HTR-8/SVneo (cell line): Measurements from ENCODE around the gene FCHO2.
A peak's percentile ranks its signal among the peaks of the same experiment; 100 is the strongest.

Source experiments
- DNase-seq: peaks from one replicate; pipeline ENCODE4 v3.0.0; 2011; ENCODE audit warnings: low spot score, mixed read lengths; ENCODE audit not compliant: insufficient read length
- FAIRE-seq: peaks from 2 replicates; lab custom pipeline; 2011; peaks lifted over from hg19 to GRCh38; lab: Jason Lieb, UNC

The FCHO2 gene

GRCh38 chr5:73130811-73131210, 175.0 kb downstream of the FCHO2 start:
- DNase-seq (no peak), FAIRE-seq (no peak)

- FAIRE-seq: no peak
- no peak for DNase-seq
Observed at GRCh38 chr5:73131711-73132425, 176.0 kb downstream of the FCHO2 start.

- FAIRE-seq: no peak
- DNase-seq: no peak
Observed at GRCh38 chr5:73132759-73133158, 176.9 kb downstream of the FCHO2 start.

- FAIRE-seq (peak; percentile 33), DNase-seq (no peak)
Observed at GRCh38 chr5:73135021-73135420, 179.2 kb downstream of the FCHO2 start.

GRCh38 chr5:73135429-73136054, 179.7 kb downstream of the FCHO2 start:
- DNase-seq (peak; percentile 53), FAIRE-seq (no peak)

- DNase-seq: peak; percentile 62
- peak; percentile 81 for FAIRE-seq
Observed at GRCh38 chr5:73136055-73136562, 180.3 kb downstream of the FCHO2 start.

GRCh38 chr5:73137563-73138530, 182.0 kb downstream of the FCHO2 start:
- no peak for FAIRE-seq
- no peak for DNase-seq

GRCh38 chr5:73139485-73139884, 183.6 kb downstream of the FCHO2 start:
- FAIRE-seq: no peak
- DNase-seq: no peak
